A172 (cell line): ENCODE measurements around the gene IQCK. TPM values are rescaled to one million over a fixed set of nuclear protein-coding genes. Genes with fewer than 3 reads are reported as not detected.
A peak's percentile ranks its signal among the peaks of the same experiment; 100 is the strongest.

Experiments
- DNase-seq: peaks from one replicate; pipeline ENCODE4 v3.0.0-alpha.2; 2015; ENCODE audit warnings: low spot score
- total RNA-seq: library from RNA; depleted of rRNA; stranded (reverse); fragments of >200 nt; shearing (Covaris generic); gene quantifications from 2 replicates; pipeline ENCODE4 v1.2.3, GENCODE V29; 2014; rRNA removed

Gene IQCK
- total RNA-seq, 1 experiment from 2014 or later = 8.4 TPM

DNA sequence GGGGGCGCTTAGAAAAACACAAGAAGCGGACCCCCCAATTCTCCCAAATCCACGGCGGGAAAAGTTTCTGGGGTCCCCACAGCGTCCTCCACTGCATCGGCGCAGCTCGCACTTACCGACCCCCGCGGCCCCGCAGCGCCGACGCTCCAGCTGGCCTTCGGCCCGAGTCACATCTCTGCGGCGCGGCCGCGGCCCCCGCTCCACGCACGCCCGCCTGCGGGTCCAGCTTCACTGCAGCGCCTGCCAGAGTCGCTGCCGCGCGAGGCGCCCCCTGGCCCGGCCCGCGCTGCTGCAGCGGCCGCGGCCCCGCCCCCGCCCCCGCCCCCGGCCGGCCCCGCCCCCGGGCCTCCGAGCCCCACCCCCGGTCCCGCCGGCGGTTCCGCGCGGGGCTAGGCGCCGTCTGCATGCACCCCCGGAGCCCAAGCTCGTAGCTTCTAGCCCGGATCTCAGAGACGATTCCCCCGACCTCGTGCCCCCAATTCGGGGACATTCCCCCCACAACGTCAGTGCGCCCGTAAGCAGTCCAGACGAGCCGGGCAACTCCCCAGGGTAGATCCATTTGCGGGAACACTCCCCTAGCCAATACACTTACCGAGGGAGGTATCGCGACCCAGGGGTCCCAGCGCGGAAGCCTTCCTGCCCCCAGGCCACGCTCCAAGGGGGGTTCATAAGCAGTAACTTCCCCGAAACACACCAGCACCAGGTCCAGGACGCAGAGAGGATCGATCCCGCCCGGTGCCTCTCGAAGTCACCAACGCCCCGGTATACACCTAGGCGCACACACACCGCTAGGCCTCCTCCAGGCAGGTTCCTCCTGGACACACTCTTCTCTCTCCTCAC, 166.8 kb downstream of the IQCK start, which contains the start of gene GPRC5B:
GPRC5B (minus strand) TSS at position 238 of the 840 bp plus-strand sequence. CDS start 12,003 bp downstream, outside the sequence.
- no peak for DNase-seq

- DNase-seq = no peak
These were observed 167.5 kb downstream of the IQCK start for GRCh38 chr16:19885451-19886072.

DNA sequence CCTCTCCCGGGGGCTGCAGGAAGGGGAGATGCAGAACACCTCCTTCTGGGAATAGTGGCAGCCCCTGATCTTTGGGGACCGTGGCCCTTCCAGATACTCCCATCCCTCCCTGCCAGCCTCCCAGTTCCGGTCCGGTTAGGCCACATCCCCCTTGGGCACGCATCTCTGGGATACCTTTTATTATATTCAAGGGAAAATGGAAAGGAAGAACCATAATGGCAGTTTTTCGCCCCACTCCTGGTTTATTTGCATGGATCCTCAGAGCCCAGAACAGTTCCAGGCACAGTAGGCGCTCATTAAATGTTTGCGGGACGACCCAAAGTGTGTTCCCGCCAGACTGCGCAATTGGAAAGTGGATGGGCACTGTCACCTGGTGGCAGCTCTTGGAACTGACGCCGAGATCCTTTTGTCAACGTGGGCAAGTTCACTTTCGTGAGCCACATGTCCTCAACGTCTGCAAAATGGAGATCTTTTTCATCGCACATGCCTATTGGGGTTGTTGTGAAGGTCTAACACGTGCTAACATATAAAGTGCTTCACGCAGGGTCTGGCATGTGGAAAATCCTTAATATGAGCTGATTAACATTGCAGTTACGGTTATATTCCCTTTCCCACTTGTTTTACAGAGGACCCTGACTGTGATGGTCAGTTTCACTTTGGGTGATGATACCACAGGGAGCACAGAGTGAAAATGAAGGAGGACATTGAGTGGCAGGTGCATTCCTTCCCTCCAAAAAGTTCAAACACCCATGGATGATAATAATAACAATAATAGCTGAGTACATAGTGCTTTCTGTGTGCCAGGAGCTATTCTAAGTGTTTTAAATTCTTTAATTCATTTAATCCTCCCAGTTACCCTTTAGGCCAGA, 168.2 kb downstream of the IQCK start:
- DNase-seq = peak; percentile 76

DNA sequence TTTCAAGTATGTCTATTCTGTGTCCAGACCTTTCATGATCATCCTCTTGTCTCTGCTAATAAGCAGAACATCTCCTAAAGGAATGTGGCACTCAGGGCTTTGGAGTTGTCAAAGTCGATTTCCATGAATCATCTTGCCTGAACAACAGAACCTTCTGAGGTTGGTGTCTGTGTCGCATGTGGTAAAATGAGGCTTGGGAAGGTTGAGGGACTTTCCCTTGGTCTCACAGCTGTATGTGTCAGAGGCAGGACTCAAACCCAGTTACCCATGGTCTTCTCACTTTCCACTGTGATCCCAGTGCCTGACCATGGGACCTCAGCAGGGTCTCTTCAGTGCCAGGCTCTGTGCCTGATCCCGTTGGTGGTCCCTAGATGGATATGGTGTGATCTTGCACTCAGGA, 170.8 kb downstream of the IQCK start:
- no peak for DNase-seq

- DNase-seq = no peak
These were observed 172.8 kb downstream of the IQCK start for GRCh38 chr16:19890901-19891300.

DNA sequence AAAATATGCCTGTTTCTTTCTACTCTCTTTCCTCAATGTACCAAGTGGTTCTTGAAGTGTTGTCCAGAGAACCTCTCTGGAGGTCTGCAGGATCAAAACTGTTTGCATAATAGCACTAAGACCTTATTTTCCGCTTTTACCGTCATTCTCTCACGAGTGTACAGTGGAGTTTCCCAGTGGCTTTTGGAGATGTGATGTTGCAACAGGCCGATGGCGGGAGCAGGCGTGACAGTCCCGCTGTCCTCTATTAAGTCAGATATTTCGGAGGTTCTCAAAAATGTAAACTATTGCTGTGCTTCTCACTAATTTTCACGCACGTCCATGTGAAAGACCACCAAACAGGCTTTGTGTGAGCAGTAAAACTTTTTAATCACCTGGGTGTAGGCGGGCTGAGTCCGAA, 174.8 kb downstream of the IQCK start:
- DNase-seq = no peak

- no peak for DNase-seq
These were observed 176.5 kb downstream of the IQCK start for GRCh38 chr16:19894586-19894985.

GRCh38 chr16:19896951-19897350, 178.9 kb downstream of the IQCK start:
- DNase-seq = no peak

DNA sequence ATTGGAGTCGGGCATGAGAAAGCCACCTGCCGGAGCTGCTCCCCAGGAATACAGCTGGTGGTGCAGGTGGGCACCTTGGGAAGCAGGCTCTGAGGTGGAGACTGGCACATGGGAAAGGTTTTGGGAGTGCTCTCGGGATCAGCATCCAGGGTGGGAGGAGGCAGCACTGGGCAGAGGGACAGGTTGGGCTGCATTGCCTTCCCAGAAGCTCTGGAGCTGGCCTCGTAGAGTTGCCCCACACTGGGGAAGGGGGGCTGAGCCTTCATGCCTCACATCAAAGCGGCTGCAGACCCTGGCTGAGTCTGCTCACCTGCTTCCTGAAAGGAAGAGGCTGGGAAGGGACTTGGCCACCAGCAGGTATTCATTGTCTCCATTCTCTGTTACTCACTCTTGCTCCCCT, 180.1 kb downstream of the IQCK start:
- no peak for DNase-seq

DNA sequence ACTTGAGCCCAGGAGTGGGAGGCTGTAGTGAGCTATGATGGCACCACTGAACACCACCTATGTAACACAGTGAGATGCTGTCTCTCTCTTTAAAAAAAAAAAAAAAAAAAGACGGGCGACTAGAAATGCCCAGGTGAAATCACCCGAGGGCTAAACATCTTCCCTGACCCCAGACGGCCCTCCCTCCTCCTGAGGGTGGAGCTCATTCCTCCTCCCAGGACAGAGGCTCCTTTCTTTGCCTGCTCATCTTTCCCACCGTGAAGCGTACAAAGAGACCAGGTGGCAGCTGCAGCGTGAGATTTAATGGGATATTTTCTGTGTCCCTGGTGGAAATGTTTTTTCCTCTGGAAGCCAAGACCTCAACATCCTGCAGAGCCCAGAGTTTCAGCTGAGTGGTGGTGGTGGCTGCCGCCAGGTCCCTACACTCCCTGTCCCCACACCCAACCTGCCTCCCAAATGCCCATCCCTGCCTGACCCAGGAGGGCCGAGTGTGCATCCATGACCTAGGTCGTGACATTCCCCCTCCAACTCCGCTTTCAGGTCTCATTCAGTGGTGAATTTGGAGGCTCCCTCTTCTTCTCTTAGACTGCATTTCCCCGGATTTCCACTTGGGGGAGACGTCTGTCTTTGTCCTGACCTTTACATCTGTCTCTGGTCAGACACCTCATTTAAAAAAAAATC, 181.0 kb downstream of the IQCK start:
- DNase-seq = peak; percentile 69

DNA sequence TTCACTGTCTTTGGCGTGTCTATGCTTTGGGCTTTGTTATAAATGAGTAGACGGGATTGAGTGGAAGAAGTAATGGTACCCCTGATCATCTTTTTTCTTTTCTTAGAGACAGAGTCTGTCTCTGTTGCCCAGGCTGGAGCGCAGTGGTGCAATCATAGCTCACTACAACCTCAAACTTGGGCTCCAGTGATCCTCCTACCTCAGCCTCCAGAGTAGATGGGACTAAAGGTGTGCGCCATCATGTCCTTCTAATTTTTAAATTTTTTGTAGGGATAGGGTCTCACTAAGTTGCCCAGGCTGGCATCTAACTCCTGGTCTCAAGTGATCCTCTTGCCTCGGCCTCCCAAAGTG, 181.5 kb downstream of the IQCK start:
- no peak for DNase-seq

DNA sequence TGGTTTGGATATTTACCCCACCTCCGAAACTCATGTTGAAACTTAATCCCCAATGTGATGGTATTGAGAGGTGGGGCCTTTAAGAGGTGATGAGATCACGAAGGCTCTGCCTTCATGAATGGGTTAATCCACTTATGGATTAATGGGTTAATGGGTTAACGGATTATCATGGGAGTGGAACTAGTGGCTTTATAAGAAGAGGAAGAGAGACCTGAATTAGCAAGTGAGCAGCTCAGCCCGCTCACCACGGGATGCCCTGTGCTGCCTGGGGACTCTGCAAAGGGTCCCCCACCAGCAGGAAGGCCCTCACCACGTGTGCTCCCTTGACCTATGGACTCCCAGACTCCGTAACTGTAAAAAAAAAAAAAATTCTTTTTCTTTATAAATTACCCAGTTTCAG, 183.1 kb downstream of the IQCK start:
- no peak for DNase-seq

GRCh38 chr16:19907161-19907992, 189.3 kb downstream of the IQCK start:
- peak; percentile 71 for DNase-seq

Other genes starting within 250 kb of the IQCK start
- gene GDE1, start 196.2 kb upstream of the IQCK start, total RNA-seq = 60.7 and 77.4 TPM in 2 replicates
- gene CCP110, start 194.3 kb upstream of the IQCK start, total RNA-seq = 19.5 and 19.9 TPM in 2 replicates
- gene VPS35L, start 162.6 kb upstream of the IQCK start, total RNA-seq = 27.8 and 29.7 TPM in 2 replicates
- gene KNOP1, start within 50 bp of the IQCK start, total RNA-seq = 36.0 and 47.7 TPM in 2 replicates
- gene GPRC5B, start 166.6 kb downstream of the IQCK start, total RNA-seq = 23.9 and 41.0 TPM in 2 replicates